Measurements from ENCODE around the gene KYAT1.
"Not testable (repeated sequence)": the region's sequence is repeated elsewhere in the genome, so short reads cannot be mapped to it uniquely, and the experiment has no call there.

KYAT1 gene

DNA sequence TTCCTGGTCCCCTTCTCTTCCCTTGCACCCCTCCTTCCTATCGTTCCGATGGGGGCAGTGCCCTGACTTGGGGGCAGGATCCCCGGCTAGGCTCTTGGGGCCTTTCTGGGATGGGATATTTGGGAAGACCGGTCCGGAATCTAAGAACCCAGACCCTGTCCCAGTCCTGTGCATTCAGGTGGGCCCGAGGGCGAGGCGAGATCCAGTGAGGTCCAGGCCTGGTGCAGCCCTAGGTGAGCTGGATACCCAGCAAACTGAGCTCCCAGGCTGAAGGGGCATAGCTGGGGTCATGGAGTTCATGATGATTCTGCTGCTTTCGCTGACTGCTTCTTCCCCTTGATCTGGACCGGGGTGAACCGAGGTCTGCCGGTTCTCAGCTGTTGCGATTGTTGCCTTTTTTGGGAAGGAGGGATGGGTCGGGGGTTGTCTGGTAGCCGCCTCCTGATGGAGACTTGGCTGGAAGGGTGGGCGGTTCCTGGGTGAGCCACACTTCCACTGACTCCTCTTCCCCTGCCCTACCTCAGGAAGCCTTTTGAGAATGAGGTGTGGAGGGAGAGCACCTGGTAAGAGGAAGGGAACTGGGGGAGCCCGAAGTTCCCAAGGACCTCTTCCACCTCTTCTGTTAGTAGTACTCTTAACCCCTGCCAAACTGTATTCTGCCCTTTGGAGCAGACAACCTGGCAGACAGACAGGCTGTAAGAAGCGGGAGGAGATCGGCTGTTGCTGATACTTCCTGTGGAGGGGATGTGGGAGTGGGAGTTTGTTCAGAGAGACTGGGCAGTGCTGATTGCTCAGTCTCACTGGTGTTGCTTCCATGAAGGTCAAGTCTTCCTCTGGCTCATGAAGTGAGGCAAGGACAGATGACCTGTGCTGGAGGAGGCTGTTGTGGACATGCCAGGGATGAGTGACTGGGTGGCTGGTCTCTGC, 1.2 kb upstream of the KYAT1 start:
- DNase-seq, result no peak

DNA sequence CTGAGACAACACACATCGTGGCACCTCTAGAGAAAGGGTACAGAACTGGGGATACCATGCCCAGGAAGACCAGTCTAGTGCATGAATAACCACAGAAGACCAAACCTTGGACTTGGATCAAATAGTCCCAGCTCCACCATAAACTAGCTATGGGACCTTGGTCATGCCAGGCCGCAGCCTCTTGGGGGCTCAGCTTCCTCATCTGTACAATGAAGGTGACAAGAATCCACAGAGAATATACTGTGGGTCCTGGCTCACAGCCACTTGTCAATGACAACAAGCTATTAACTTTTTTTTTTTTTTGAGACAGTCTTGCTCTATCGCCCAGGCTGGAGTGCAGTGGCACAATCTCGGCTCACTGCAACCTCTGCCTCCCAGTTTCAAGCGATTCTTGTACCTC, 3.9 kb downstream of the KYAT1 start:
- DNase-seq, result no peak

DNA sequence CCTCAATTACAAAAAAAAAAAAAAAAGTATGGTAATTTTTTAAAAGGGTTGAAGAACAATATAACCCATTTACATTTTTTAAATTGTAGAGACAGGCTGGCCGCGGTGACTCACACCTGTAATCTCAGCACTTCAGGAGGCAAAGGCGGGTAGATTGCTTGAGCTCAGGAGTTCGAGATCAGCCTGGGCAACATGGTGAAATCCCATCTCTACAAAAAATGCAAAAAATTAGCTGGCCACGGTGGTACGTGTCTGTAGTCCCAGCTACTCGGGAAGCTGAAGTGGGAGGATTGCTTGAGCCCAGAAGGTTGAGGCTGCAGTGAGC, 10.8 kb downstream of the KYAT1 start:
- DNase-seq, result not testable (repeated sequence)

DNA sequence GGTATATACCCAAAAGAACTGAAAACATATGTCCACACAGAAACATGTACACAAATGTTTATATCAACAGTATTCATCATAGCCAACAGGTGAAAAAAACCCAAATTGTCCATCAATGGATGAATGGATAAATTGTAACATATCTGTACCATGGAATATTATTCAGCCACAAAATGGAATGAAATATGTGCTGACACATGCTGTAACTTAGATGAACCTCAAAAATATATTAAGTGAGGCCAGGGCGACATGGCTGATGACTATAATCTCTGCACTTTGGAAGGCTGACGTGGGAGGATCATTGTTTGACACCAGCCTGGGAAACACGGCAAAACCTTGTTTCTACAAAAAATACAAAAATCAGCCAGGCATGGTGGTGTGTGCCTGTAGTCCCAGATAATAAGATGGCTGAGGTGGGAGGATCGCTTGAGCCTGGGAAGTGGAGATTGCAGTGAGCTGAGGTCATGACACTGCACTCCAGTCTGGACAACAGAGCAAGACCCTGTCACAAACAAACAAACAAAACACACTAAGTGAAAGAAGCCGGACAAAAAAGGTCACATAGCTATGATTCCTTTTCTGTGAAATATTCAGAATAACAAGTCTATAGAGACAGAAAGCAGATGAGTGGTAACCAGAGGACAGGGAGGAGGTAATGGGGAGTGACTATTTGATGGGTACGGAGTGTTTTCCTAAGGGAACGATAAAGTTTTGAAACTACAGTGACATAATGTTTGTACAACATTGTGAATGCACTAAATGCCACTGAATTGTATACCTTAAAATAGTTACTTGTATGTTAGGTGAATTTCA, 11.4 kb downstream of the KYAT1 start:
- DNase-seq, result no peak

GRCh38 chr9:128863647-128864046, 18.1 kb downstream of the KYAT1 start:
- no peak for DNase-seq

GRCh38 chr9:128862401-128862851, 19.3 kb downstream of the KYAT1 start:
- no peak for DNase-seq

DNA sequence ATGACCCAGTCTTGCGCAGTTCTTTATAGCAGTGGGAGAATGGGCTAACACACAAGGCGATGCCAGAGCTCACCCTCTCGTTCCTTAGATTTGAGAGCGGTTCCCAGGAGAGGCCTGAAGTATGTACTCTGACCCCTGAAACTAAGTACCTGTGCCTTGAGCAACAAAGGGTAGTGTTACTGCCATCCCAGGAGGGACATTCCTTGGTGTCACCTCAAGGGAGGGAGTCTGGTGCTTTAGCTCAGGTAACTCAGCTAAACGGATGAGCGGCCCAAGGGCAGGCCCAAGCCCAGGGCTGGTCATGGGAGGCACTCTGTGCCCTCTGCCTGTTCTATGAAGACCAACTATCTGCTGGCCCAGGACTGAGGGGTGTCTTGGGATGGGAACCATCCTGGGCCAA, 20.2 kb downstream of the KYAT1 start:
- DNase-seq, result no peak

DNA sequence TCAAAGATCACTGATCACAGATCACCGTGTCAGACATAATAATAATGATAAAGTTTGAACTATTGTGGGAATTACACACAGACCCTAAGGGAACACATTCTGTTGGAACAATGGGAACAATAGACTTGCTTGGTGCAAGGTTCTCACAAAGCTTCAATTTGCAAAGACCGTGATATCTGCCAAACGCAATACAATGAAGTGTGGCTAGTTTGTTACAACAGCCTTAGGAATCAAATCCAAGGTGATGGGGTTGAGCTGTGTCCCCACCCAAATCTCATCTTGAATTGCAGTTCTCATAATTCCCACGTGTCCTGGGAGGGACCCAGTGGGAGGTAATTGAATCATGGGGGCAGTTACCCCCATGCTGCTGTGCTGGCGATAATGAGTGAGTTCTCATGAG, 20.8 kb downstream of the KYAT1 start:
- DNase-seq, result no peak

- not testable (repeated sequence) for DNase-seq
These were observed 23.3 kb downstream of the KYAT1 start for GRCh38 chr9:128858476-128858875.

GRCh38 chr9:128854454-128854853, 27.3 kb downstream of the KYAT1 start:
- DNase-seq, result not testable (repeated sequence)

- DNase-seq, result not testable (repeated sequence)
These were observed 29.1 kb downstream of the KYAT1 start for GRCh38 chr9:128852646-128853045.

GRCh38 chr9:128851779-128852600, 29.8 kb downstream of the KYAT1 start:
- DNase-seq, result not testable (repeated sequence)

GRCh38 chr9:128851024-128851423, 30.7 kb downstream of the KYAT1 start:
- not testable (repeated sequence) for DNase-seq

DNA sequence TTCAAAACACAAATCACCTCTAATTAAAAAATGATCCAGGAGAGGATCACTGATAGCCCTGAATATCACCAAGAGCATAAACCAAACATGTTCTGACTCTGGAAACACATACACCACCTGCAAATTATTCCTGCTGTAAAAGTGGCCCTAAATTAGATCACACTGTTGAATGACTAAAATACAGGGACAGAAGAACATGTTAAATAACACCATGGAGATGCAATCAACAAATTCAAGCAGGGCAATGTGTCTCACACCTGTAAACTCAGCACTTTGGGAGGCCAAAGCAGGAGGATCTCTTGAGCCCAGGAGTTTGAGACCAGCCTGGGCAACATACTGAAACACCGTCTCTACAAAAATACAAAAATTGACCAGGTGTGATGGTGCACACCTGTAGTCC, 33.9 kb downstream of the KYAT1 start:
- DNase-seq, result no peak

- DNase-seq, result no peak
These were observed 35.1 kb downstream of the KYAT1 start for GRCh38 chr9:128846680-128847030.

DNA sequence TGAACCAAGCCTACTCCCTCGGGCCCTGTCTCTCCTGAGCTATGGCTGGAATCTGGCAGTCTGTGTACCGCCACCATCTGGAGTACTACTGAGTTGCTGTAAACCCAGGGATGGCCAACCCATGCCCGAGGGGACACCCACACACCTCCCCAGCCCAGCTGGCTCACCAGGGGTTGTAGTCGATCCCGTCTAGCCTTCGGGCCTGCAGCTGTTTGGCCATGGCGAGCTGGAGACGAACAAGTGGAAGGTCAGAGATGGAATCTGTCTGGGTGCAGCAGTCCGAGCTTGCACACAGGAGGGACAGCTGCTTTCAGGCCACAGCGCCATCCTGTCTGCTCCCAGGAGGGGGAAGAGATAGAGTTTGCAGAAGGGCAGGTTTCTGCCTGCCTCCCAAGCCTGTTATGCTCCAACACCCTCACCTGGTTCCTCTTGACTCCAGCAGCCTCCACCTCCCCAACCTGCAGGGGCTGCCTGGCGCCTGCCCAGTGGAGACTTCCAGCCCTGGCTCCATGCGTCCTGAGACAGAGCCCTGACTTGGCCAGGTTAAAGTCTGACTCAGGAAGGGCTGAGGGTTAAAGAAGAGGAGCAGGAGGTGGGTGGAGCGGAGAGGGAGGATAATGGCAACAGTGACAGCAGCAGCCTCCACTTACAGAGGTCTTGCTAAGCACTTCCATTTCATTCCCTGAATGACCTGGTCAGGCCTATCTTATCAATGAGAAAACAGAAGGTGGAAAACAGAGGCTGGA, 36.4 kb downstream of the KYAT1 start:
- no peak for DNase-seq

GRCh38 chr9:128843171-128843570, 38.6 kb downstream of the KYAT1 start:
- not testable (repeated sequence) for DNase-seq

DNA sequence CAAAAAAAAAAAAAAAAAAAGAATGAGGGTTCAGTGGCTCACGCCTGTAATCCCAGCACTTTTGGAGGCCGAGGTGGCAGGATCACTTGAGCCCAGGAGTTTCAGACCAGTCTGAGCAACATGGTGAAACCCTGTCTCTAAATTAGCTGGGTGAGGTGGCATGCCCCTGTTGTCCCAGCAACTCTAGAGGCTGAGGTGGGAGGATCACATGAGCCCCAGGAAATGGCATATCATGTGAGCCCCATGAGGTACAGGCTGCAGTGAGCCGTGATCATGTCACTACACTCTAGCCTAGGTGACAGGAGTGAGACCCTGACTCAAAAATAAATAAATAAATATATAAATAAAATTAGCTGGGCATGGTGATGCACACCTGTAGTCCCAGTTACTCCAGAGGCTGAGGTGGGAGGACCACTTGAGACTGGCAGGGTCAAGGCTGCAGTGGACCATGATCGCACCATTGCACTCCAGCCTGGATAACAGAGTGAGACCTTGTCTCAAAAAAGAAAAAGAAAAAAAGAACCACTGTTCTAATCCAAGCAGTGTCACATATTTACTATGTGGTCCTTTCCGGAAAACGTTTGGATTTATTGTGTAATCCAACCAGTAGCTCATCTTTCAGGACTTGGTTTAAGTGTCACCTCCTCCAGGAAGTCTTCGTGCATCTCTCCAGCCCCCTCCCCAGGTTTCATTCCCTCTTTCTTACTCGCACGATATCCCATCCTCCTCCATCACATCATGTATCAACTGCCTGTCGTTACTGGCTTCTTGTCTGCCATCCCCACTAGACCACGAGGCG, 39.9 kb downstream of the KYAT1 start:
- no peak for DNase-seq

DNA sequence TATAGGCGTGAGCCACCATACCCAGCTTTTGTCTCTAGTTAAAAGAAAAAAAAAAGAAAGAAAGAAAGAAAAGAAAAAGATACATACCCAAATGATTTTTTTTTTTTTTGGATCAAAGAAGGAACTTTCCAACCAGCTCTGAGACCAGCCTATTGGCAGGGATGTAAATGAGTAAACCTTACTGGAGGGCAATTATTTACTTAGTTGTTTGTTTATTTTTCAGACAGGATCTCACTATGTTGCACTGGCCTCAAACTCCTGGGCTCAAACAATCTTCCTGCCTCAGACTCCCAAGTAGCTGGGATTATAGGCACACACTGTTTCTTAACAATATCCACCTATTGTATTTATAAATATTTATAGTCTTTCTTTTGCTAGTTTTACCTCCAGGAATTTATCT, 41.2 kb downstream of the KYAT1 start:
- no peak for DNase-seq

DNA sequence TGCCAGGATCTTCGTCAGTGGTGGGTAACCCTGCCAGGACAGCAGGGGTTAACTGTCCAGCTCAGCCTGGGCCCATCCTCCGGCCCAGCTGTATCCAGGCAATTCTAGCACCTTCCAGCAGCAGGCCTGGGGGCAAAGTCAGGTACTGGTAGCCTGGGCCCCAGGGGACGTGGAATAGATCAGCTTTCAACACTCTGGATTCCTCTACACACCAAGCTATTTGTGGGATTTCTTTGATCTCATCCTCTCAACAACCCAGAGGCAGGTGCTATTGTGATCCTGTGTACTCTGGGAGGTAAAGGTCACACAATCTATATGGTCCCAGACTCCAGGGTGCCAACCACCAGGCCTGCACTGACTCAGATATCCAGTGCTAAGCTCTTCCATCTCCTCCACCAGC, 43.4 kb downstream of the KYAT1 start:
- no peak for DNase-seq

GRCh38 chr9:128836509-128837145, 45.1 kb downstream of the KYAT1 start:
- DNase-seq, result no peak

Data from cortex of kidney (tissue), 1 donor.